H1 (cell line): Measurements from ENCODE around the gene DHCR7.

ENCODE experiments used
- ATF2 ChIP-seq: IDR thresholded peaks from 2 replicates; pipeline ENCODE4 v1.6.1; 2012; ENCODE audit warnings: low read length, inconsistent platforms
- CTCF ChIP-seq, 3 experiments: IDR thresholded peaks; 1 replicate in 2 of 3; 2 replicates in 1 of 3; pipeline versions ENCODE4 v1.5.1 to v1.6.1; 2011; ENCODE audit warnings: low read length in 3 of 3, mild to moderate bottlenecking in 3 of 3, inconsistent platforms in 2 of 3, low read depth in 1 of 3, moderate library complexity in 1 of 3; ENCODE audit not compliant: insufficient read depth in 1 of 3; ENCODE audit errors: control extremely low read depth in 1 of 3
- EZH2 ChIP-seq: fragments of 200-600 bp; sonication (generic); IDR thresholded peaks from 2 replicates; pipeline ENCODE4 v1.7.1; 2012; ENCODE audit warnings: low read depth, mild to moderate bottlenecking, moderate library complexity, low read length, inconsistent platforms; ENCODE audit not compliant: severe bottlenecking
- GTF2F1 ChIP-seq: IDR thresholded peaks from 2 replicates; pipeline ENCODE4 v1.6.1; 2012; ENCODE audit warnings: low read depth, low read length, improper control_type of control experiment, borderline replicate concordance
- POLR2A ChIP-seq, 2 experiments: IDR thresholded peaks; 1 replicate in 1 of 2; 2 replicates in 1 of 2; pipeline ENCODE4 v1.6.1; 2011; ENCODE audit warnings: low read depth in 2 of 2, low read length in 2 of 2, mild to moderate bottlenecking in 2 of 2; ENCODE audit errors: control extremely low read depth in 1 of 2
- POLR2AphosphoS5 ChIP-seq: IDR thresholded peaks from 2 replicates; pipeline ENCODE4 v1.6.1; 2011; ENCODE audit warnings: low read depth, low read length
- RAD21 ChIP-seq, 2 experiments: IDR thresholded peaks in 1 of 2; conservative IDR thresholded peaks in 1 of 2; 2 replicates each; pipeline ENCODE4 v1.6.1; 2011; ENCODE audit warnings: low read depth in 2 of 2, low read length in 2 of 2, improper control_type of control experiment in 1 of 2, inconsistent platforms in 1 of 2, mild to moderate bottlenecking in 1 of 2, moderate library complexity in 1 of 2
- SIN3A ChIP-seq, 2 experiments: IDR thresholded peaks in 1 of 2; conservative IDR thresholded peaks in 1 of 2; 2 replicates each; pipeline ENCODE4 v1.6.1; 2011 to 2012; ENCODE audit warnings: low read length in 2 of 2, improper control_type of control experiment in 1 of 2, low read depth in 1 of 2, mild to moderate bottlenecking in 1 of 2
- TCF12 ChIP-seq: IDR thresholded peaks from 2 replicates; pipeline ENCODE4 v1.6.1; 2011; ENCODE audit warnings: low read depth, mild to moderate bottlenecking, low read length
- USF2 ChIP-seq: IDR thresholded peaks from 2 replicates; pipeline ENCODE4 v1.6.1; 2011; ENCODE audit warnings: low read length, improper control_type of control experiment

GRCh38 chr11:71444811-71445210, 3.4 kb downstream of the DHCR7 start:
- no peak for TF ChIP-seq SIN3A (conservative IDR thresholded peaks at IDR 0.05 in 1 of 2, IDR thresholded peaks at IDR 0.05 in 1 of 2; ENCODE audit: low read depth in 1 of 2, low read length in 2 of 2)
- TF ChIP-seq CTCF (IDR thresholded peaks at IDR 0.05; ENCODE audit: control extremely low read depth in 1 of 3, insufficient read depth in 1 of 3, low read depth in 1 of 3, low read length in 3 of 3), result no peak
- TF ChIP-seq RAD21 (IDR thresholded peaks at IDR 0.05 in 1 of 2, conservative IDR thresholded peaks at IDR 0.05 in 1 of 2; ENCODE audit: low read depth in 2 of 2, low read length in 2 of 2), result no peak
- TF ChIP-seq EZH2, result no peak
- no peak for TF ChIP-seq POLR2AphosphoS5
- TF ChIP-seq POLR2A (IDR thresholded peaks at IDR 0.05; ENCODE audit: control extremely low read depth in 1 of 2, low read depth in 2 of 2, low read length in 2 of 2), result no peak
- no peak for TF ChIP-seq USF2
- no peak for TF ChIP-seq ATF2
- TF ChIP-seq GTF2F1, result no peak
- no peak for TF ChIP-seq TCF12
